ENCODE measurements around the gene C13orf46. TPM values are rescaled to one million over a fixed set of nuclear protein-coding genes. Genes with fewer than 3 reads are reported as not detected.

The C13orf46 gene
- total RNA-seq, 1 donor from 2014 or later: 4.8 TPM

DNA sequence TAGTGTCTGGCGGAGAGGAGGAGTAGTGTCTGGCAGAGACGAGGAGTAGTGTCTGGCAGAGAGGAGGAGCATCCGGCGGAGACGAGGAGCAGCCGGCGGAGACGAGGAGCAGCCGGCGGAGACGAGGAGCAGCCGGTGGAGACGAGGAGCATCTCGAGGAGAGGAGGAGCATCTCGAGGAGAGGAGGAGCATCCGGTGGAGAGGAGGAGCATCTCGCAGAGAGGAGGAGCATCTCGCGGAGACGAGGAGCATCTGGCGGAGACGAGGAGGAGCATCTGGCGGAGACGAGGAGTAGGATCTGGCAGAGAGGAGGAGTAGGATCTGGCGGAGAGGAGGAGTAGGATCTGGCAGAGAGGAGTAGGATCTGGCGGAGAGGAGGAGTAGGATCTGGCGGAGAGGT is 18.2 kb downstream of the C13orf46 start:
- no peak overlapping the region for H3K4me3 ChIP-seq
- H3K36me3 ChIP-seq: peaks cover 0 to 4% of the 10 kb centered on the region in 2 donors
- intact Hi-C loops (cut with DNase I): no loop called here
- no peak overlapping the region for H3K27ac ChIP-seq
- no peaks in the 10 kb centered on the region for H3K27me3 ChIP-seq
- peaks cover 0 to 3% of the 10 kb centered on the region in 2 donors for H3K4me1 ChIP-seq
- DNase-seq (ENCODE audit: low spot score in 2 of 2): no peak
- no peak for TF ChIP-seq CTCF (IDR thresholded peaks at IDR 0.05)
- no peaks in the 10 kb centered on the region for H3K9me3 ChIP-seq

- intact Hi-C loops (cut with DNase I): no loop called here
- Histone ChIP-seq H3K36me3 (peaks cover 0 to 4% of the 10 kb centered on the region in 2 donors), H3K27me3 (no peaks in the 10 kb centered on the region), H3K9me3 (no peaks in the 10 kb centered on the region), H3K4me1 (peaks cover 0 to 3% of the 10 kb centered on the region in 2 donors), H3K27ac (no peak overlapping the region), H3K4me3 (no peak overlapping the region)
- DNase-seq (ENCODE audit: low spot score in 2 of 2): no peak
- TF ChIP-seq CTCF (IDR thresholded peaks at IDR 0.05): no peak
Measured at GRCh38 chr13:113955235-113955634, 18.6 kb downstream of the C13orf46 start.

DNA sequence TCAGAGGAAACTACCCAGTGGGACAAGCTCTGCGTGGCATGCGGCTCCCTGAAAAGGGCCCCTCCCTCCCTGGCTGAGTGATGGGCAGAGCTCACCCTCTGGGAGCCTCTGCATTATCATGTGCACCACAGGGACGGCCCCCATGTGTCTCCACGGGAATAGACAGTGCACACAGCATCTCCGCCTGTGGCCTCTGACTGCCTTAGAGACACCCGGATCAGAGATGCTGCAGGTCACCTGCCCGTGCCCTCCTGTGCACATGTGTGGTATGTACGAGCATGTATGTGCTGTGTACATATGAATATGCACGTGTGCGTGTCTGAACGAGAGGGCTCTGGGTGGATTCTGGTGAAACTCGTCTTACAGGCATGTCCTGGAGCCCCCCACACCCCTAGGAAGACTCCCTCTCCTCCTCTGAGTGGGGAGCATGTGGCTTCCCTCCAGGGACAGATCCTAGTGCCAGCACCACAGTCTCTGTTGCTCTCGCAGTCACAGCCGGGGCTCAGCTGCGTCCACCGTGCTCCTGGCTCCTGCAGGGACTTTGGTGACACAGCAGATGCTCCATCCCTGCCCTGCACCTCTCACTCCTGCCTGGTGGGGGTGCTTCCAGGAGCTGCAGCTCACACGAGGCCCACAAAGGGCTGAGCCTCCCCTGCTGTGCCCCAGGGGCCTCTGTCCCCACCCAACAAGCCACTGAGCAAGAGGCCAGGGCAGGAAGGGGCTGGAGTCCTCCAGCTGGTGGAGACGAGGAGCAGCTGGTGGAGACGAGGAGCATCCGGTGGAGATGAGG is 19.6 kb downstream of the C13orf46 start:
- Histone ChIP-seq H3K27me3 (no peaks in the 10 kb centered on the region), H3K4me1 (peaks cover 0 to 3% of the 10 kb centered on the region in 2 donors), H3K4me3 (no peak overlapping the region), H3K27ac (no peak overlapping the region), H3K9me3 (no peaks in the 10 kb centered on the region), H3K36me3 (peaks cover 0 to 4% of the 10 kb centered on the region in 2 donors)
- no peak for DNase-seq (ENCODE audit: low spot score in 2 of 2)
- intact Hi-C loops (cut with DNase I): no loop called here
- no peak for TF ChIP-seq CTCF (IDR thresholded peaks at IDR 0.05)

DNA sequence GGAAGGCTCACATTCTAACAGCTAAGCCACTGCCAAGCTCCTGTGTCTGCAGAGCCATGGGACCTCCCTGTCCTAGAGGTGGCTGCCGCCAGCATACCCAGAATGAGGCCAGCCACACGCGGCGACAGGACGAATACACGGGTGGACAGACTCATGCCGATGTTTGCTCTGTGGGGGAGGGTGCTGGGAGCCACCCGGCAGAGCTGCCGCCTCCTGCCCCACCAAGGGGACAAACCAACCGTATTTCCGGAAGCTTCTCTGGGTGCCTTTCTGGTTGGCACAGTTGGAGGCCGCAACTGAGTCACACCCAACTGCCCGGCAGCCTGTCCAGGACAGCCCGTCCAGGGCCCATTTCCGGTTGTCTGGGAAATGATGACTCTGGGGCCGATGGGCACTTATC is 20.3 kb downstream of the C13orf46 start:
- TF ChIP-seq CTCF (IDR thresholded peaks at IDR 0.05): no peak
- Histone ChIP-seq H3K27ac (no peak overlapping the region), H3K36me3 (peaks cover 0 to 4% of the 10 kb centered on the region in 2 donors), H3K9me3 (no peaks in the 10 kb centered on the region), H3K4me3 (no peak overlapping the region), H3K4me1 (peaks cover 0 to 3% of the 10 kb centered on the region in 2 donors), H3K27me3 (no peaks in the 10 kb centered on the region)
- no peak for DNase-seq (ENCODE audit: low spot score in 2 of 2)
- intact Hi-C loops (cut with DNase I): no loop called here

- TF ChIP-seq CTCF (IDR thresholded peaks at IDR 0.05): no peak
- intact Hi-C loops (cut with DNase I): no loop called here
- Histone ChIP-seq H3K4me1 (peaks cover 0 to 3% of the 10 kb centered on the region in 2 donors), H3K36me3 (peaks cover 0 to 4% of the 10 kb centered on the region in 2 donors), H3K4me3 (no peak overlapping the region), H3K27me3 (no peaks in the 10 kb centered on the region), H3K9me3 (no peaks in the 10 kb centered on the region), H3K27ac (no peak overlapping the region)
- no peak for DNase-seq (ENCODE audit: low spot score in 2 of 2)
Measured at GRCh38 chr13:113952983-113953520, 20.8 kb downstream of the C13orf46 start.
